NB4 (cell line): Measurements from ENCODE around the gene TMEM184A.

Source experiments
- DNase-seq: peaks from one replicate; pipeline ENCODE4 v3.0.0; 2010; ENCODE audit warnings: low read depth
- H3K4me3 ChIP-seq: one replicate; pipeline ENCODE4 v1.5.1; 2011; ENCODE audit warnings: mild to moderate bottlenecking, low read depth, low read length, moderate library complexity
- CTCF ChIP-seq: IDR thresholded peaks from one replicate; pipeline ENCODE4 v1.5.1; 2012; ENCODE audit warnings: low read depth, low read length
- MAX ChIP-seq: IDR thresholded peaks from 2 replicates; pipeline ENCODE4 v1.6.1; 2011; ENCODE audit warnings: low read depth, low read length
- MYC ChIP-seq: IDR thresholded peaks from 2 replicates; pipeline ENCODE4 v1.6.1; 2011; ENCODE audit warnings: low read depth, low read length
- POLR2A ChIP-seq: IDR thresholded peaks from 2 replicates; pipeline ENCODE4 v1.6.1; 2011; ENCODE audit warnings: mild to moderate bottlenecking; ENCODE audit not compliant: insufficient read length; ENCODE audit errors: extremely low read depth

Gene TMEM184A

GRCh38 chr7:1560620-1561031 lies 4.6 kb upstream of the TMEM184A start:
- H3K4me3 ChIP-seq, result no peak overlapping the region
- no peak for TF ChIP-seq CTCF
- no peak for TF ChIP-seq MYC
- TF ChIP-seq POLR2A, result no peak
- TF ChIP-seq MAX, result no peak
- DNase-seq, result no peak

GRCh38 chr7:1559626-1560590 lies 3.9 kb upstream of the TMEM184A start:
- H3K4me3 ChIP-seq, result no peak overlapping the region
- TF ChIP-seq POLR2A (no peak), MYC (no peak), MAX (no peak), CTCF (no peak)
- no peak for DNase-seq

GRCh38 chr7:1558841-1559625 lies 3.0 kb upstream of the TMEM184A start:
- DNase-seq, result no peak
- TF ChIP-seq MYC (no peak), MAX (no peak), CTCF (no peak), POLR2A (no peak)
- no peak overlapping the region for H3K4me3 ChIP-seq

GRCh38 chr7:1558181-1558811 lies 2.3 kb upstream of the TMEM184A start:
- no peak overlapping the region for H3K4me3 ChIP-seq
- no peak for DNase-seq
- TF ChIP-seq MAX, result no peak
- no peak for TF ChIP-seq CTCF
- TF ChIP-seq MYC, result no peak
- TF ChIP-seq POLR2A, result no peak

- no peak for DNase-seq
- TF ChIP-seq MYC (no peak), POLR2A (no peak), CTCF (no peak), MAX (no peak)
- H3K4me3 ChIP-seq, result no peak overlapping the region
Measured at GRCh38 chr7:1557771-1558170, 1.8 kb upstream of the TMEM184A start.
